Measurements from ENCODE around the gene MTUS2.

MTUS2 gene

GRCh38 chr13:29024783-29025182 is 204.6 kb downstream of the MTUS2 start:
- DNase-seq (ENCODE audit: low read depth in 2 of 2) = no peak

DNA sequence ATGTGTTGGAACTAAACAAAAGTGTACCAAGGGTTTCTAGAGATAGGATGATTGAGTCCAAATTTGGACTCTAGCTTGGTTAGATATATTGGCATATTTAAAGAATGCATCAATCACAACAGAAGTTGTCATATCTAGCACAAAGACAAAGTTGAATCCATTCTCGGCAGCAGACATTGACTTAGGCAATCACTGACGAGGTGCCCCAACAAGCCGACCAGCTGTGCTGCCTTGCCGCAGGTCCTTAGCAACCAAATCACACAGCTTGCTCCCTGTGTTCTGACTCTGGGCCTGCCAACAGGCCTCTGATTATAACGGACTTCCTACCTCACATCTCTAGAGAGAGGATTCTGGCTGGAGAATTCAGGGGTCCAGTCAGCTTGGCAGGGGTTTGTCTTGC is 208.7 kb downstream of the MTUS2 start:
- no peak for DNase-seq (ENCODE audit: low read depth in 2 of 2)

GRCh38 chr13:29038700-29039099 is 218.6 kb downstream of the MTUS2 start:
- DNase-seq (ENCODE audit: low read depth in 2 of 2) = no peak

DNA sequence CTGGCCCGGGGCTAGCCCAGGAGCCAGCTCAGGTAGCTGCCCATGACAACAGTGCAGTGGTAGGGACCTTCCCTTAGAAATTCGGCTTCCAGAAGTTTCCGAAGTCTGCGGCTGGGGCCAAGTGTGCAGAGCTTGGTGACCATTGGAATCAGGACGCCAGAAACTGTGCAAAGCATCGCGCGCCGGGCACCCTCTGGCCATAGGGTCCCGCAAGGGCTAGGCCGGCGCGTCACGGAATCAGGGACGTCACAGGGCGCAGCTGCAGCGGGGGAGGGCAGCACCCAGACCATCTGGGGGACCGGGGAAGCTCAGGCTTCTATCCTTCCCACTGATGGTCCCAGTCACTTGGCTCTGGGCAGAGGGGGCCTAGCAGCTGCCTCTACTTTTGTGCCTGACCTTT is 219.1 kb downstream of the MTUS2 start:
- no peak for DNase-seq (ENCODE audit: low read depth in 2 of 2)

DNA sequence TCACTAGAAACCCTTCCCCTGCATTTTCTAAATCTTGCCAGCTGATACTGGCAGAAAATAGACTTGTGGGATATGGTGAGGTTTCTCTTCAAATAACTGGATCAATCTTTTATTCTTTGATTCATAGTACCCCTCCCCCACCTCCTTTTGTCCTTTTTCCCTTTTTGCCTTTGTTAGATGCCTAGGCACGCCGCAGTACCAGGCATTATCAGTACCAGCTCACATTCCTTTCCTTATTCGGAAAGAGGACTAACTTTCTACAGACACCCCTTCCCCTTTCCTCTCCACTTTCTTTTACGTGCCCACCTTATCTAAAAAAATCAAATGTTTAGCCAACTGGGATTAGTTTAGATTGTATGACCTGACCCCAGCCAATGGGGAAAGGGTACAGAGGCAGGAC is 226.4 kb downstream of the MTUS2 start:
- no peak for DNase-seq (ENCODE audit: low read depth in 2 of 2)

GRCh38 chr13:29049524-29049923 is 229.4 kb downstream of the MTUS2 start:
- no peak for DNase-seq (ENCODE audit: low read depth in 2 of 2)

- no peak for DNase-seq (ENCODE audit: low read depth in 2 of 2)
Observed at GRCh38 chr13:29050719-29051118, 230.6 kb downstream of the MTUS2 start.

- no peak for DNase-seq (ENCODE audit: low read depth in 2 of 2)
Observed at GRCh38 chr13:29059800-29060199, 239.7 kb downstream of the MTUS2 start.

- no peak for DNase-seq (ENCODE audit: low read depth in 2 of 2)
Observed at GRCh38 chr13:29065142-29065541, 245.0 kb downstream of the MTUS2 start.

- DNase-seq (ENCODE audit: low read depth in 2 of 2) = no peak
Observed at GRCh38 chr13:29067306-29067945, 247.3 kb downstream of the MTUS2 start.

DNA sequence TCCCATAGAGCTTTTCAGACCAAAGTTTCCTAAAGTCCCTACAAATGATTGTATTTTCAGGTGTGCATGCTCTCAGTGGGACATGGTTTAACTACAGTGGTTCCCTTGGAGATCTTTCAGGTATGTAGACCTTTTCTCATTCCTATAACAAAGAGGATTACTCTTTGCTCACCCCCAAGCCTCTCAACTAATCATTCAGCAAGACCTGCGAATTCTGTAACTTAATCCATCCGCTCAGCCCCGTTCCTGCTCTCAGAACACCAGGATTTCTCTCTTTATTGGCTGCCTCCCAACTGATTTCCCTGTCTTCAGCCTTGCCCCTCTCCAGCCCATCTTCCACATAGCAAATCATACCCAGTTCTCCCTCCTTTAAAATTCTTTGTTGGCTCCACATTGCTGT is 253.6 kb downstream of the MTUS2 start:
- DNase-seq (ENCODE audit: low read depth in 2 of 2) = no peak

DNA sequence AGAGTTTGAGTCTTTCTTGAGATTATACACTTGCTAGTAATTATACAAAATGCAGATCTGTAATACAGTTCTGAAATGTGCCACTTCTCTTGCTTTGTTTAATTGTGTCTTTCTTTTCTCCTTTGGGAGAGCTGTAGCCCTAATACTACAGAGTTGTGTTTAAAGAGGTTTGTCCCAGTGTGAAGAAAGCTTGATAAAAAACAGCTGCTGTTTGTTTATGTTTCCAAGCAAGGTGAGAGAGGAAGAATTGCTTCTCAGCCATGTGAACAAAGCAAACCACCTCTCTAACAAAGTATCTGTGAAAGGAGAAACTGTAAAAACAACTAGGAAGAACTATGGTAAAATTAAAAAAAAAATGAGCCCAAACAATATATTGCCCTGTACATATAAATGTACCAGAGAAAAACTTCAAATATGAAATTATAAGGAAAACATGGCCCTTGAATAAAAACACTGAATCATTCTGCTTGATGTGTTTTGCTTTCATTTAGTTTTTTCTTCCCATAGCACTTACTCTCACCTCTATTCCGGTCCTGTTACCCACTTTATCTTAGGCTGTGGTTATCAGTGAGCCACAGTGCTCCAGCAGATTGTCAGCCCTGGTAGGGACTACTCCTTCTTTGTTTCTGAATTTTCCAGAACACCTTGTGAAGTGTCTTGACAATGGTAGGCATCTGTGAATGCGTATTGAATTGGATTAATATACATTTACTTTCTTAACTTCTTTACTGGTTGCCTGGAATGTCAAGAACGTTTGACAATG is 257.1 kb downstream of the MTUS2 start:
- DNase-seq (ENCODE audit: low read depth in 2 of 2) = no peak

DNA sequence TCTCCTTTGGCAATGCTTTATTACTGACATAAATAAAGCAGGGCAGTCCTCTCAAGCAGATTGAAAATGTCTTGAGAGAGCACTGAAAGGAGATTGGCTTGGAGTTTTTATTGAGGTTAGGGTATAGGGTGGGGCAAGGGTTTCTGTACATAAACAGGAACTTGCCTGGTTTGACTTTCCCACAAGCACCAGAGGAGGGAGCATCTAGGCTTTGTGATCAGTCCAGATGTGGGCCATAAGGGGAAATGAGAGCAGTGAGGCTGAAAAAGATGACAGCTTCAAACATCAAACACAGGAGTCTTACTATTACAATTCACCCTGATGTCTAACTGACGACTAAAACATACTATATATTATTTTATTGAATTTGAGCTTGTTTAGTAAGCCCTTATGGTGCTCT is 260.9 kb downstream of the MTUS2 start:
- DNase-seq (ENCODE audit: low read depth in 2 of 2) = no peak

DNA sequence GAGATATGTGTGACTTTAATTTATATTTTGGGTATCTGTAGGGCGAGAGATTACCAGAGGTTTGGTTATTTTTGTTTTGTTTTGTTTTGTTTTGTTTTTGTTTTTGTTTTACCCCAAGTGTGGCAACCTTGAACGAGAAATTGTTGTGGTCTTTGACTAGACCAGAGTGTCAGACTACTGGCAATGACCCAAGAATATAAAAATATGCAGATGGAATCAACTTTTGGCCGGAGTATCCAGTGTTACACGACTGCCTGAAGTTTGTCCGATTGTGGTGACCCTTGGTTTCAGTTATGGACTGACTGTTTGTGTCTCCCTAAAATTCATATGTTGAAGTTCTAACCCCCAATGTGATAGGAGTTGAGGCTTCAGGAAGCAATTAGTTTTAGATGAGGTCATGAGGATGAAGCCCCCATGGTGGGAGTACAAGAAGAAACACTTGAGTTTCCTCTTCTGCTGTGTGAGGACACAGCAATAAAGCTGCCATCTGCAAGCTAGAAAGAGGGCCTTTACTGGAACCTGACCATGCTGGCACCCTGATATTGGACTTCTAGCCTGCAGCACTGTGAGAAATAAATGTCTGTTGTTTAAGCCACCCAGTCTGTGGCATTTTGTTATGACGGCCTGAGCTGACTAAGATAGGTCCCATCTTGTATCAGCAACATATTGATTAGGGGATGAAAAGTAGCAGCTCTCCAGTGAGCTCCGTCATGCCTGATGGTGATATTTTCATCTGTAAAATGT is 261.7 kb downstream of the MTUS2 start:
- no peak for DNase-seq (ENCODE audit: low read depth in 2 of 2)

GRCh38 chr13:29099781-29100406 is 279.8 kb downstream of the MTUS2 start:
- no peak for DNase-seq (ENCODE audit: low read depth in 2 of 2)

- DNase-seq (ENCODE audit: low read depth in 2 of 2) = no peak
Observed at GRCh38 chr13:29100758-29101157, 280.6 kb downstream of the MTUS2 start.

GRCh38 chr13:29101409-29101808 is 281.3 kb downstream of the MTUS2 start:
- DNase-seq (ENCODE audit: low read depth in 2 of 2) = no peak

DNA sequence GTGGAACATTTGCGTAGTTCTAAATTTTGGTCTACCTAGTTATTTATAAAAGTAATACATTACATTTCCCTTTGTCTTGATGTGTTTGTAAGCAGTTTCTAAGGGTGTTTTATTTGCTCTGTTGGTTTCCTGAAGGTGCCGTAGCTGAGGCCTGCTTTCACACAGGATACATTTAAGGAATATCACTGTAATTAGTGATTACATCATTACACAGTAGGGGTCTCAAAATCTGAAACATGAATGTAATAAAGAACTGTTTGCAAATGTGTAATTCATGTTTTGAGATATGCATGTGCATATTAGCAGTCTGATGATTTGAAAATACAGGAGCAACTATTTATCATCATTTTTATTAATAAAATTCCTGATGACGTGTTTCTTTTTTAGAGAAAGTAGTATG is 281.8 kb downstream of the MTUS2 start:
- no peak for DNase-seq (ENCODE audit: low read depth in 2 of 2)

GRCh38 chr13:29103065-29103800 is 283.1 kb downstream of the MTUS2 start:
- DNase-seq (ENCODE audit: low read depth in 2 of 2) = no peak

- no peak for DNase-seq (ENCODE audit: low read depth in 2 of 2)
Observed at GRCh38 chr13:29104461-29104860, 284.3 kb downstream of the MTUS2 start.

DNA sequence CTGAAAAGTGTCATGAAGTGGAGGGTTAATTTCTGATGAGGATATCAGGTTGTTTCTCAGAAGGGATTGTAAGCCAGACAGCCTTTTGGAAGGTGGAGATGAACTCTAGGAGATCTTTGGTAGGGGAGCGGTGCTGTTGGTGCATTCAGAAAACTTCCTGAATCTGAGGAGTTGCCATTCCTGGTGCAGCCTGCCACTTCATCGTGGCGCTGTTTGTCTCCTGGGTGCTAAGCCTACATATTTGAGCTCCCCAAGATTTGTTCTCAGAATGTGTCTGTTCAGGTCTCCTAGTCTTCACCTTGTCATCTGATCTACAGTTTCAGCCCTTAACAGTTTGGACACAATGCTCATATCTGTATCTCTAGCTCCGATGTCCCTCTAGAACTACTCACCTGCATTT is 285.6 kb downstream of the MTUS2 start:
- DNase-seq (ENCODE audit: low read depth in 2 of 2) = no peak

GRCh38 chr13:29106651-29107050 is 286.5 kb downstream of the MTUS2 start:
- no peak for DNase-seq (ENCODE audit: low read depth in 2 of 2)

All from stimulated activated CD8-positive, alpha-beta memory T cell treated with anti-CD3 and anti-CD28 coated beads, Interleukin-7, amount 100 ng/mL, for 1 hour (primary cell).